Ovary (tissue), 3 donors: ENCODE data around the gene IL18R1.

Experiments used
- POLR2A ChIP-seq: fragments of 450-650 bp; IDR thresholded peaks from one replicate; pipeline ENCODE4 v1.6.1; 2017; ENCODE audit warnings: antibody characterized with exemption, mild to moderate bottlenecking, moderate library complexity
- TF ChIP-seq, protein P1 (sequence below), 3 donors: fragments of 450-650 bp in 2 of 3; fragments of 200-600 bp in 1 of 3; IDR thresholded peaks; one replicate each; pipeline versions ENCODE4 v1.5.1 to v1.8.0; 2016 to 2022; ENCODE audit warnings: antibody characterized with exemption in 3 of 3, mild to moderate bottlenecking in 1 of 3
- donor health status: DM: no; HTN: no; CAD: no.

DNA sequence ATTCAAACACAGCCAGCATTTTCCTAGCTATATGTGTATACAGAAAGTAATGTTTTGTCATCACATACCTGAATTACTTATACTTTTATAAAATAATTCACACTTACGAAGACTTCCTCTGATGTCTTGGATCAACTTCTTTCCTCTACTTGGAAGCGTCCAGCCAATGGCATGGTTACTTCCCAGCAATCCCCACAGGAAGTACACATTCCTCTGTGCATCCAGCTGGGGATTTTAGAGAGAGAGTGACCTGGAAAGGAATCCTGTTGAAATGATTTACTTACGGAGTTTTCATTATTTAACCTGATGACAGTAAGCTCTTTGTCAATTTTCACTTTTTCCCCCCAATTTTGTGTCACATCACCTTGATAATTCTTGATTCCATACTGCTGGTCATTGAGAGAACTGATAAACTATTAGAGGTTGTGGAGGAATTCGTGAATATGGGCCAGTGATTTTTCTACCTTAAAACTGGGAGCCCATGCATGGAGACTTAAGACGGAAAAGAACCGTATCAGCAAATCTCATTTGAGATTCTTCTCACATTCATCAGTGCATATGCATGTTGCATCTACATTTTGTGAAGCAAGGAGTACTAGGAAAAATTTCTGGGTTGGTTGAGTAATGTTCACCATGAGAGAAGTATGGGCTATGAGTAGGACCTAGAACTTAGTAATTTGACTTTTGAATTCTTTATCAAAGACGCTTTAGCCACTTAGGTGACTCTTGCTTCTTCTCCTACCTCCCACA lies 9.0 kb upstream of the IL18R1 start:
- TF ChIP-seq, protein P1, sequence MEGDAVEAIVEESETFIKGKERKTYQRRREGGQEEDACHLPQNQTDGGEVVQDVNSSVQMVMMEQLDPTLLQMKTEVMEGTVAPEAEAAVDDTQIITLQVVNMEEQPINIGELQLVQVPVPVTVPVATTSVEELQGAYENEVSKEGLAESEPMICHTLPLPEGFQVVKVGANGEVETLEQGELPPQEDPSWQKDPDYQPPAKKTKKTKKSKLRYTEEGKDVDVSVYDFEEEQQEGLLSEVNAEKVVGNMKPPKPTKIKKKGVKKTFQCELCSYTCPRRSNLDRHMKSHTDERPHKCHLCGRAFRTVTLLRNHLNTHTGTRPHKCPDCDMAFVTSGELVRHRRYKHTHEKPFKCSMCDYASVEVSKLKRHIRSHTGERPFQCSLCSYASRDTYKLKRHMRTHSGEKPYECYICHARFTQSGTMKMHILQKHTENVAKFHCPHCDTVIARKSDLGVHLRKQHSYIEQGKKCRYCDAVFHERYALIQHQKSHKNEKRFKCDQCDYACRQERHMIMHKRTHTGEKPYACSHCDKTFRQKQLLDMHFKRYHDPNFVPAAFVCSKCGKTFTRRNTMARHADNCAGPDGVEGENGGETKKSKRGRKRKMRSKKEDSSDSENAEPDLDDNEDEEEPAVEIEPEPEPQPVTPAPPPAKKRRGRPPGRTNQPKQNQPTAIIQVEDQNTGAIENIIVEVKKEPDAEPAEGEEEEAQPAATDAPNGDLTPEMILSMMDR (IDR thresholded peaks at IDR 0.05) = no peak
- TF ChIP-seq POLR2A = no peak
